HG02885 (cell line): ENCODE measurements around the gene CCDC81.
"Not testable (repeated sequence)": the region's sequence is repeated elsewhere in the genome, so short reads cannot be mapped to it uniquely, and the experiment has no call there.

ENCODE experiments used
- ATAC-seq: cut with Tn5 transposase; IDR thresholded peaks from one replicate; pipeline ENCODE4 v1.9.1; 2021; ENCODE audit warnings: mild to moderate bottlenecking; ENCODE audit not compliant: unreplicated experiment, poor library complexity

The CCDC81 gene

DNA sequence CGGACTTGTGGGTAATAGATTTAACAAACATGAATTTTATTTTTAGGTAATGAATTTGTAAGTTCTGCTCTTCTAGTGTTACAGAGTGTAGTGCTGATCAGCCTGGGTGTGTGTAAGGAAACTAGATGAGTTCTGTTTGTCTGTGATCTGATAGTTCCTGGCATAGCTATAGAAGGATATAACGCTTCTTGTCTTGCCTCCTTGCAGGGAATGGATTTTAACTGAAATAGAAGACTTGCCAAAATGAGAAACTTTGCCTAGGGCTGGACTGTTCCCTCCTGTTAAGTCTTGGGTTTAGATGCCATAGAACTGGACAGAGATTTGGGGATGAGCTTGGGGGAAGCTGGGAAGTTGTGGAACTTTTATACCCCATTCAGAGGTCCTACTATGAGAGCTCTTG is 11.6 kb downstream of the CCDC81 start:
- no peak for ATAC-seq

DNA sequence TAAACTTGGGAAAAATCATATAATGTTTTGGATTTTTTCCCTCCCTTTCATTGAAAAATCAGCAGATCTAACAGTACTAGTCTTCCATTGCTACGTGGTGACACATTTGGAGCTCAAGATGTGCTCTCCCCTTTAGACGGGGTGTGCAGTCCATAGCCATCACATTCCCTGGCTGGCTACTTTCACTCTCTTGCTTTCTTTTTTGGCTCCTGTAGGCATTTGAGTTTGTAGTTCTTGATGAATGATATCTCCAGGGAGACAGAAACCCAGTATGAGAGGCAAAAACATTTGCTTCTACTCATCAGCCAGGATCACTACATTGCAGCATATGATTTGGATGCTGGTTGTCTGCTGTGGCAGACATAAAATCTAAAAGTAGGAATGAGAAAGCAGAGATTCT is 12.1 kb downstream of the CCDC81 start:
- no peak for ATAC-seq

DNA sequence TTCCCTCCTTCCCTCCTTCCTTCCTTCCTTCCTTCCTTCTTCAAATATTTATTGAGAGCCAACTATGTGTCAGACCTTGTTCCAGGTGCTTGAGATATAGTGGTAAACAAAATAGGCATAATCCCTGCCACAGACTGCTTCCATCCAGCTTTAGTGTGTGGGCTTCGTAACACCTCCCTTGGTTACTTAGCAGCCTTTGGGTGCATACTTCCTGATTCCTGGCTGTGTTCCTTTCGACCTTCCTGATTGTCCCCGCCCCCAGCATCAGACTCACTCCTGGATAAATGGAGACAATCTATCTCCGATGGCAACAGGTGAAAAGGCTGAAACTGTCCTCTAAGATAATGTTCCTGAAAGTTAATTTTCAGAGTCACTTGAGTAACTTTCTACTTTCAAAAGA is 13.5 kb downstream of the CCDC81 start:
- no peak for ATAC-seq

DNA sequence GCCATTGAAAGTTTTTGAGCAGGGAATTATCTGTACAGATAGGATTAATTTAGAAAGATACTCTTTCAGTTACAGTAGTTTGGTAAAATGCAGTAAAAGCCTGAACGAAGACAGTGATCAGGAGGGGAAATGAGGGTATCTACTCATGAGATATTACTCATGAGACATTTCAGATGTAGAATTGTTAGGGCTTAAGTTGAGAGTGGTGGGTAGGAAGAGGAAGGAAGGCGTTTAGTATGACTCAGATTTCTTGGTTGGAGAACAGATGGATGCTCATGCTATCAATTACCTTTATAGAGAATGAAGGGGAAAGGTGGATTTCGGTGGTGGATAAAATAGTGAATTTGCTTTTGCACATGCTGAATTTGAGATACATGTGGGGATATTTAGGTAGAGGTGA is 15.8 kb downstream of the CCDC81 start:
- ATAC-seq: no peak

DNA sequence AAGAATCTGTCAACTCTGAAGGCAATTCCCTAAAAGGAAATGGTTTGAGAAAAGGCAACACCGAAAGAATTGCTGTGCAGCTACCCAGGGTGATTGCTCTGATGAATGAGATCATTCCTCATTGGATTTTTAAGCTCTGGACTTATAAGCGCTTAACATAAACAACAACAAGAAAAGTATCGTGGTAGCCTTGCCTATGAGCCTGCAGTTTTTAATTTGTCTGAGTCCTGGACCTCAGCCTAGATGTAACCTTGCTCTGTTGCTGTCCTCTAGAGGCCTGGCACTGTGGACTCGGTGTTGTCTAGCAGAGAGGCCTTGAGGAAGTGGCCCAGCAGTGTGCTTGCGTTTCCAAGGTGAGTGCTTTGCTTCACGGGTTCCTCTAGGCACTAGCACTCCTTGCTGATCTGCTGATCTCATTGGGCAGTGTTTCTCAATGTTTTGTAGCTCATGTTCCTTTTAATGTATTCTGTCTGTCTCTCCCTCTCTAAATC is 20.4 kb downstream of the CCDC81 start:
- no peak for ATAC-seq

DNA sequence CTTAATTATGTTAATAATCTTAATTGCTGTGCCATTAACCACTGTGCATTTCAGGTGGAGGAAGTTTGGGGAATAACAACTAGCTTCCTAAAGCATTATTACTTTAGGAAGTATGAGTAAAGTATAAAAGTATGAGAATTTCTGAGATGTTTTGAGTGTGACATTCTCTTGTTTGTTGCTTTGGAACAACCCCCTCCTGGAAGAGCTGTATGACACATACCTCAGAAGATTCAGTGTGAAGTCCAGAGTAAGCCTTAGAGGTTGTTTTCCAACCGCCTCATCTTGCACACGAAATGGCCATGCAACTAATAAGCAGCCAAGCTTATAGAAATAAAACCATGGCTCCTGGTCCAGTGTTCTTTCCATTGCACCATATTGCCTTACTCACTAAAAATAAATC is 21.7 kb downstream of the CCDC81 start:
- no peak for ATAC-seq

DNA sequence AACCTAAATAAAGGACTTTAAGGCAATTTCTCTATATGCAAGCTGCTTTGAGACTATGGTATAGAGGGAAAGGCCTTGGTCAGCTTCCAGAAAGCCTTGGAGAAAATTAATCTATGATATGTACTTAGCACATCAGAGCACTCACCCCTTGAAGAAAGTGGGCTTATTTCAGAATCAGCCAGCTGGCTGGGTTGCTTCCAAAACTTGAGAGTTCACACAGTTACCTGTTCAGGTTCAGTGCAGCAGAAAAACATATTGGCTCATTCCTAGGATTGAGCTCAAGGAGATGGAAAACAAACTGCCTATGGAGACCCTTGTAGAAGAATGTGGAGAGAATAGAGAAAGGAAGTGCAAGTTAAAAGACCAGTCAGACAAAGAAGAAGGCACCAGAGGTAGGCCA is 22.7 kb downstream of the CCDC81 start:
- ATAC-seq: no peak

DNA sequence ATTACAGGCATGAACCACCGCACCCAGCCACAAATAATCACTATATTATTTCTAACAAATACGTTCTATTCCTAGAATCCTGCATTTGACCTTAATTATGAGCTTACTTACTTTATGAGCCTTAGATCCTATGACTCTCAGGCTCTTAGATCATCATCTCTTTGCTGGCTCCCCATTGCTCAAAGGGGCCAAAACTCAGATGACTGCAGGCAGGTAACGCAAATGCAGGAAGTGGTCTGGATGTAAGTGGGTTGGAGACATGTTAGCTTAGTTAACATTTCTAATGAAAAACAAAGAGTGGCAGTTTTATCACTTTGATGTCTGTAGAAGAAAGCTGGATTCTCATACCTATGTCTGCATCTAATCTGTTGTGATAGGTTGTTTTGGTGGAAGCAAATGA is 23.4 kb downstream of the CCDC81 start:
- no peak for ATAC-seq

DNA sequence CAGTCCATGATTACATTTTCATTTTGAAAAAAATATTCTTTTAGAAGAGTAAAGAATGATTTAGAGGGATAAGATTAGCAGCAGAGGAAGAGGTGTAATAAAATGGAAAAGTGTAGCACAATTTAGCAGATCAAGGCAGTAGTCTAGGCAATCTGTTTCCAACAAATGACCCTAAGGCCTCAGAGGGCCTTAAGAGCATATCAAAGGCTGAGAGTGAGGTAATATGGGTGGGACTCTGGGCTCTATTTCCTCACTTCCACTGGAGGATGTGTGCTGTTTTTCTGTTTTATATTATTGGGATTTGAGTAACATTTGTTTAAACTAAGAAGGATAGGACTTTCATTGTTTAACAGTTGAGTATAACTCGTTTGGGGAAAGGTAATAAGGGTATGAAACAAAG is 28.8 kb downstream of the CCDC81 start:
- ATAC-seq: no peak

DNA sequence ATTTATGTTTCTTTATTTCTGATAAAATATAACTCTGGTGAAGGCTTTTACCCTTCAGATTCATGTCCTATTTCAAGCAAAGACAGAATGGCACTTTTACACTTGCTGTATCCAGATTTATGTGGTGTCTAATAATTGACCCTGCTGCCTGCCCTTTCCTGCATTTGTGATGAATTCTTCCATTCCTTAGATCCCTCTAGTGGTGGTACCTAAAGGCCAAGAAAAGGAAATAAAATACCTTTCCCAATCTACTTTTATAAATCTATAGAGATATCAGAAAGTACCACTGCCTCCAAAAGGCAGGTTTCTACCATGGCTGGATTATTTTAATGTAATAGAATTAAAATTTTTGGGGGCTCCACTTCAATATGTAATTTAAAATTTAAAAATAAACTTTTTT is 34.2 kb downstream of the CCDC81 start:
- ATAC-seq: no peak

DNA sequence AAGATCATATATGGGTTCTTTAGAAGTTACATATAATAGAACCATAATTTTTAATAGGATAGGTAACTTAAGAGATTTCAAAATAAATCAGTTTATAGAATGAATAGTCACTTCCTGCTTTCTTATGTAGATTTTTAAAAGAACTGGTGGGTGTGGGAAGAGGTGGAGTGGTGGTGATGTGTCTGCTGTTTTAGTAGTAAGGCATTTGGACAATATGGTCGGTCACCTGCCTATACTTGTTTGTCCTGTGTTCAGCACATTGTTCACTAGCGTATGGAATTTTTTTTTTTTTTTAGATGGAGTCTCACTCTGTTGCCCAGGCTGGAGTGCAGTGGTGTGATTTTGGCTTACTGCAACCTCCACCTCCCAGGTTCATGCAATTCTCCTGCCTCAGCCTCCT is 39.3 kb downstream of the CCDC81 start:
- no peak for ATAC-seq

DNA sequence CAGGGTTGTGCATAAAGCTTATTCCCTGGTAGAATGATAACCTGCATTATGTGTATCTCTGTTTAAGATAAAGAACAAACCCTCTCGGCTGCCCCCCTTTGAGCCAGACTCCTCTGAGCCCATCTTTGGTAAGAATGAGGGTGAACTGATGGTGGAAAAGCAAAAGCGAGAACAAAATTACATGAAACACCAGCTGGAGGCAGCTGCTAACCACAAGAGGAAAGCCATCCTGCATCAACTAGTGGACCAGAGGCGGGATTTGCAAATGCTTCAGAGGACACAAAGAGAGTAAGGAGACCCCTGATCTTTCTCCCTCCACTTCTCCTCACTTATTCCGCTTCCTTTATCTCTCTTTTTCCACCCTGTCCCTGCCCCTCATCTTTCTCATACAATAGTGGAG is 40.3 kb downstream of the CCDC81 start:
- ATAC-seq: no peak

DNA sequence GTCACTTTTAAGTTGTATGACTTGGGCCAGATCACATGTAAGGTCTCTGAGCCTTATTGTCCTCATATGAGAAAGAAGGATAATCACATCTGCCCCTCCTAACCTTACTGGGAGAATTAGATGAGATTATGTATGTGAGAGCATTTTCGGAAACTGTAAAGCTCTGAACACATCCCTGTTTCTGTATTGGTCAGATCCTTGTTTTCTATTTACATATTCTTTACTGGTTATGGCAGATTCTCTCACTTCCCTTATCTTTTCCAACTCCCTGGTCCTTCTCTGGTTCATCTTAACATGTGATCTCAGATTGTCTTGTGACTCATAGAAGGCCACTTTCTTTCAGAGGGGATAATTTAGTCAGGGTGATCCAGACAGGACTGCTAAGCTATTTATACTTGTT is 41.8 kb downstream of the CCDC81 start:
- ATAC-seq: no peak

DNA sequence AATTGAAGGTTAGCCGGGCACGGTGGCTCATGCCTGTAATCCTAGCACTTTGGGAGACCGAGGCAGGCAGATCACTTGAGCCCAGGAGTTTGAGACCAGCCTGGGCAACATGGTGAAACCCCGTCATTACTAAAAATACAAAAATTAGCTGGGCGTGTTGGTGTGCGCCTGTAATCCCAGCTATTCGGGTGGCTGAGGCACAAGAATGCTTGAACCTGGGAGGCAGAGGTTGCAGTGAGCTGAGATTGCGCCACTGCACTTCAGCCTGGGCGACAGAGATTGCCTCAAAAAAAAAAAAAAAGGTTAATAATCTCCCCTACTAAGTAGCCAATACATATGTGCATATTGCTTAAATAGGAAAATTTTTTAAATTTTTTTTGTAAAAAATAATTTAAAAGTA is 42.3 kb downstream of the CCDC81 start:
- not testable (repeated sequence) for ATAC-seq

DNA sequence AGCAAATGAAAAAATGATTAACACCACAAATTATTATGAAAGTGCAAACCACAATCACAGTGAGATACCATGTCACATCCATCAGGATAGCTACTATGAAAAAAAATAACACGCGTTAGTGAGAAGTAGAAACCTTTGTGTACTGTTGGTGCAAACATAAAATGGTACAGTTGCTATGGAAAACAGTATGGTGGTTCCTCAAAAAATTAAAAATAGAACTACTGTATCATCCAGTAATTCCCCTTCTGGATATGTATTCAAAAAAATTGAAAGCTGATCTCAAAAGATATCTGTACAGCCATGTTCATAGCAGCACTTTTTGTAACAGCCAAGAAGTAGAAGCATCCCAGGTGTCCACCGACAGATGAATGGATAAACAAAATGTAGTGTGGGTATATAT is 43.4 kb downstream of the CCDC81 start:
- no peak for ATAC-seq

DNA sequence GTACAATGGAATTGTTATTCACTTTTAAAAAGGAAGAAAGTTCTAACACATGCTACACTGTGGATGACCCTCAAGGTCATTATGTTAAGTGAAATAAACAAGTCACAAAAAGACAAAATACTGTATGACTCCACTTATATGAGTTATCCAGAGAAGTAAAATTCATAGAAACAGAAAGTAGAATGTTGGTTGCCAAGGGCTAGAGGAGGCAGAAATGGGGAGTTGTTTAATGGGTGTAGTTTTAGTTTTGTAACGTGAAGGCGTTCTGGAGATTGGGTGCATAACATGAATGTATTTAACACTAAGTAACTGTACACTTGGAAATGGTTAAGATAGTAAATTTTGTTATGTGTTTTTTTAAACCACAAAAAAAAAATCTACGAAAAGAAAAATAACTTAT is 43.8 kb downstream of the CCDC81 start:
- no peak for ATAC-seq

DNA sequence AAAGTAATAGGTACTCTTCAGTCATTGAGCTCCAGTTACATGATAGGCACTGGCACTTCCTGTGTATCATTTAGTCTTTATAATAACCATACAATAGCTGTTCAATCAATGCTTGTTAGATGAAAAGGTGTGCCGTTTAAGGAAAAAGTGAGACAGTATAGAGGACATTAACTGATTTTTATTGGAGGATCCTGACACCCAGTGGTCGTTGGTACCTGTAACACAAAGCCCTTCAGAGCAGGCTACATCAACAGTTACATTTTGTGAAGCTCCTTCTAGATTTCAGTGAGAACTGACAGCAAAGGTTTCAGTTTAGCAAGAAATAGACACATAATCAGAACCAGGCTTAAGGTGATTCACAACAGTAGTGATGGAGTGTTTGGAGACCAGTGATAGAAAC is 44.2 kb downstream of the CCDC81 start:
- ATAC-seq: peak; percentile 59

DNA sequence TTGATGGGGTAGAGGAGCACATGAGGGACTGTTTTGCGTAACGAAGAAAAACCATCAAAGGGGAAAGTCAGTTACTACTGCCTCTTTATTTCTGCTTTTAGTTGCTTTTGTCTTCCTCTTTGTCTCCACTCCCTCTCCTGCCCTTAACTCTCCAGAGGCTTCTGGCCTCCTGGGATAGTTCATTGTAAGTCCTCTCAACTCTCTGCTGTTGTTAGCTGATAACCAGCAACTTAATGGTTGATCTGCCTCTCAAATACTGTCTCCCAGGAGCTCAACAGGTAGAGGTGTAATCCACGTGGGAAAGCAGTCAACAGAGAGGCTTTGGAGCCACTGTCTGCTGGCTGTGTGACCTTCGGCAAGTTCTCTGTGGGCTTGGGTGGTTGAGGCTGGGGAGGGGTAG is 47.3 kb downstream of the CCDC81 start:
- no peak for ATAC-seq

DNA sequence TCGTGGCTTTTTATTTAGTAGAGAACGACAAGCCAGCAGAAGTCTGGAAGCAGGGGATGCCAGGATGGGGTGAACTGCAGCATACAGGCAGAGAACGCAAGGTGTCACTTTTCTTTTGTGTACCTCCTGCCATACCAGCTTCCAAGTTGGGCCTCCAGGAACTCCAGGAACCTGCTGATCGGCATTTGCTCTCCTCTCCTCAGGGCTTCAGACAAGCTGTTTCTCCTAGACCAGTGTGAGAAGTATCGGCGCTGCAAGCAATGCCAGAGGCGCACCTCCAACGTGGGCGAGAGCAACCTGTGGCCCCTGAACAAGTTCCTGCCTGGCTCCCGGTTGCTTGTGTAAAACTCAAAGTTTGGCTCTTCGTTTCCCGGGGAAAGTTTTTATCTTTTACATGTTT is 47.7 kb downstream of the CCDC81 start:
- no peak for ATAC-seq

DNA sequence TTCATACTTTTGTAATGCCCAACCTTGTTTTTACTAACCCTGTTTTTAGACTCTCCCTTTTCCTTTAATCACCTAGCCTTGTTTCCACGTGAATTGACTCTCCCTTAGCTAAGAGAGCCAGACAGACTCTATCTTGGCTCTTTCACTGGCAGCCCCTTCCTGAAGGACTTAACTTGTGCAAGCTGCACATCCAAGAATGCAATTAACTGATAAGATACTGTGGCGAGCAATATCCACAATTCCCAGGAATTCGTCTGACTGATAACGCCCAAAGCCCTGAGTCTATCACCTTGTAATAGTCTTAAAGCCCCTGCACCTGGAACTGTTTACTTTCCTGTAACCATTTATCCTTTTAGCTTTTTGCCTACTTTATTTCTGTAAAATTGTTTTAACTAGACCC is 48.8 kb downstream of the CCDC81 start:
- ATAC-seq: not testable (repeated sequence)

DNA sequence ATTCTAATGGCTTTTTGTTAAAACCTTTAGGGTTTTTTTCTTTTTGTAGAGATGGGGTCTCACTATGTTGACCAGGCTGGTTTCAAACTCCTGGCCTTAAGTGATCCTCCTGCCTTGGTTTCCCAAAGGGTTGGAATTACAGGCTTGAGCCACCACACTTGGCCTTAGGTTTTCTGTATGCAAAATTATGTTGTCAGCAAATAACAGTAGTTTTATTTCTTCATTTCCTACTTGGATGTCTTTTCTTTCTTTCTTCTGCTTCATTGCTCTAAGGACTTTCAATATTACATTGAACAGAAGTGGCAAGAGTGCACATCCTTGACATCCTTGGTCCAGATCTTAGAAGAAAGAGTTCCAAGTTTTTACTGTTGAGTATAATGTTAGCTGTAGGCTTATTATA is 52.8 kb downstream of the CCDC81 start:
- no peak for ATAC-seq

DNA sequence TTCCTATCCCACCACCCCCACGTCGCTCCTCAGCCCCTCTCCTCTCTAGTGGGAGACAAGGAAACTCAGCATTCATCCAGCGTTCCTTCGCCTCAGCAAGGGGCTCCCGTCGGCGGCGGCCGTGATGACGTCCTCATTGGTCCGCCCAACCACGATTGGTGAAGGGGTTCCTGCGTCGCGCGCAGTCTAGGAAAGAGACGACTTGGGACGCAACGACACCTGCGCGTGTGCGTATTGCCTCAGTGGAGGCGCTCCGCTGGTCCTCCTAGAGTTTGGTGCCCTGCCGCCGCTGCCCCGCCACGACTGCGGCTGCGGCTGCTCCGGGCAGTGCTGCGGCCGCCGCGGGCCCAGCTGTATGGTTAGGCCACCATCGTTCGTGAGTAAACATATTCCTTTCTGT is 56.6 kb downstream of the CCDC81 start:
- no peak for ATAC-seq

DNA sequence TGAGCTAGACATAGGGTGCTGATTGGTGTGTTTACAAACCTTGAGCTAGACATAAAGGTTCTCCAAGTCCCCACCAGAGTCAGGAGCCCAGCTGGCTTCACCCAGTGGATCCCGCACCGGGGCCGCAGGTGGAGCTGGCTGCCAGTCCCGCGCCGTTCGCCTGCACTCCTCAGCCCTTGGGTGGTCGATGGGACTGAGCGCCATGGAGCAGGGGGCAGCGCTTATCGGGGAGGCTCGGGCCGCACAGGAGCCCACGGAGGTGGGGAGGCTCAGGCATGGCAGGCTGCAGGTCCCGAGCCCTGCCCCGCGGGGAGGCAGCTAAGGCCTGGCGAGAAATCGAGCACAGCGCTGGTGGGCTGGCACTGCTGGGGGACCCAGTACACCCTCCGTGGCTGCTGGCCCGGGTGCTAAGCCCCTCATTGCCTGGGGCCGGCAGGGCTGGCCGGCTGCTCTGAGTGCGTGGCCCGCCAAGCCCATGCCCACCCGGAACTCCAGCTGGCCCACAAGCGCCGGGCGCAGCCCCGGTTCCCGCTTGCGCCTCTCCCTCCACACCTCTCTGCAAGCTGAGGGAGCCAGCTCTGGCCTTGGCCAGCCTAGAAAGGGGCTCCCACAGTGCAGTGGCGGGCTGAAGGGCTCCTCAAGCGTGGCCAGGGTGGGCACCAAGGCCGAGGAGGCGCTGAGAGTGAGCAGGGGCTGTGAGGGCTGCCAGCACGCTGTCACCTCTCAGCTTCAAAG is 58.8 kb downstream of the CCDC81 start:
- ATAC-seq: not testable (repeated sequence)
